ENCODE data around the gene ZNF534.
"Not testable (repeated sequence)": the region's sequence is repeated elsewhere in the genome, so short reads cannot be mapped to it uniquely, and the experiment has no call there.

Gene ZNF534

DNA sequence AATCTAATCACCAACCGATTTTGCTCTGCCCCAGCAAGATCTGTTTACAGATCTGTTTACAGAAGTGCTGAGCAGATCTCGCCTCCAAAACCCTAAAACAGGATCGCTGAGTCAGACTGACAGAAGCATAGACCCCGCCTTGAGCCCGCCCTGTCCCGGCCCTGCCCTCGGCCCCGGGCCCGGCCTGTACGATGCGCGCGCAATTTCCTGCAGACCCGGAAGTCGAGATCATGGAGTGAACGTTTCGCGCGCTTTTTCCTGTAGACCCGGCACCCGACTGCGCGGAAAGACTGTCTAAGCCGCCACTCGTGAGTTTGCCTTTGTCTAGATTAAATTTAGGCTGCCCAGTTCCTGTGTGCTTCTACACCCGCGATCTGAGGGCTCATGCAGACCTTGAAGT, at the start of gene ZNF534:
Gene ZNF534 (plus strand): TSS at position 212 of the 400 bp plus-strand sequence. CDS start 2,327 bp downstream, outside the sequence.
- DNase-seq (ENCODE audit: low read depth, low spot score), result no peak

DNA sequence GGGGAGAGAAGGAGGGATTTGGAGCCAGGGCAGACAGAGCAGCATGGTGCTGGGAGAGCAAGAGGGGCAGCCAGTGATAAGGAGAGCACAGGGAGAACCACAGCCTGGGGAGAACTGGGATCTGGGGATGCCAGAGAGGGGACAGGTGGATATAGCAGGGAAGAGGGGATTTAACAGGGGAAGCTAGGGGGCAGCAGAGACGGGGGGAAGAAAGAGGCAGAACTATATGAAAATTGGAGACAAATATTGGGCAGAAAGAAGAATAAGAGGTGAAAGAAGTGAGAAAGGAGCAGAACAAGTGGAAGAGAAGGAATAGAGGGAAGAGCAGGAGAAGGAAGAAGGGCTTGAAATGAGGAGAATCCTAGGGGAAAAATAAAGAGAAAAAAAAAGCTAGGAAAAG, 37.8 kb upstream of the ZNF534 start:
- DNase-seq (ENCODE audit: low read depth, low spot score), result no peak

DNA sequence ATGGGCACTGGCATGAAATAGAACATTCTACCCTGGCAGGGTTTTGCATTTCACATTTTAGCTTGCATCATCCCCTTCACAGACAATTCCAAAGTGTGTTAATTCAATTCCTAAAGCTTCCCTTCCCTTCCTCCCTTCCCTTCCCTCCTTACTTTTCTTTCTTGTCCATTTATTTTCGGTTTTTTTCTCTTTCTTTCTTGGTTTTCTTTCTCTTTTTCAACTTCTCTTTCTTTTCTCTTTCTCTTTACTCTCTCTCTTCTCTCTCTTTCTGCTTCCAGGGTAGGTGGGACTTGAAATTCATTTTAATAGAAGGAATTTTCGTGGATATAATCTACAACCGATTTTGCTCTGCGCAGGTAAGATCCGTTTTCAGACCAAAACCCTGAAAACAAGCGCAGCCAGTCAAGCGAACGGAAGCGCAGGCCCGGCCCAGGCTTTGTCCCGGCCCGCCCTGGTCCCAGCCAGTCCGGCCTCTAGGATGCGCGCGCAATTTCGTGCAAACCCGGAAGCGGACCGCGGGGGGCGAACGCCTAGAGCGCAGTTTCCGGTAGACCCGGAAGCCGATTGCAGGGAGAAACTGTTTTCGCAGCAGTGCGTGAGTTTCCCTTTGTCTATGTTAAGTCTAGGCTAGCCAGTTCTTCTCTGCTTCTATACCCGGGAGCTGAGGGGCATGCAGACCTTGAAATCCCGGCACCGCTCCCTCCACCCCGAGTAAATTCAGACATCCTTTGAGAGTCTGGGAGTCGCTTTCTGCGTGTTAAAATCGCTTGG, 31.5 kb upstream of the ZNF534 start, which contains the start of gene ZNF528:
Gene ZNF528 (plus strand): TSS at position 540 of the 771 bp plus-strand sequence. CDS start 4,165 bp downstream, outside the sequence.
- DNase-seq (ENCODE audit: low read depth, low spot score), result peak; percentile 87

DNA sequence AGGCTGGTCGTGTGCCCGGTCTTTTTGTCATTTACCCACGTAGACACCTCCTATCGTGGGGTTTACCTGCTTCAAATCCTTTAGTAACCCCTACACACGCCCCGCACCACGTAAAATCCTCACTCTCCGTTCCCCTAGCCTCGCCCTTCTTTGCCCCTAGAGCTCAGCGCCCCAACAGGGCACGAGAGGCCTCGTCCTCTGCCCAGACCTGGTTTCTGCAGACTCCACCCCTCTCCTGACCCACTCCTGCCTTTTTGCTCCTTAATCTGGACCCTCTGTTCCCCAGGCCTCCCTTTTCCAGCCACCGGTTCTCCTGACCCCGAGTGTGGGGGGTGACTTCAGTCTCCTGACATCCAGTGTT, 30.9 kb upstream of the ZNF534 start:
- no peak for DNase-seq (ENCODE audit: low read depth, low spot score)

DNA sequence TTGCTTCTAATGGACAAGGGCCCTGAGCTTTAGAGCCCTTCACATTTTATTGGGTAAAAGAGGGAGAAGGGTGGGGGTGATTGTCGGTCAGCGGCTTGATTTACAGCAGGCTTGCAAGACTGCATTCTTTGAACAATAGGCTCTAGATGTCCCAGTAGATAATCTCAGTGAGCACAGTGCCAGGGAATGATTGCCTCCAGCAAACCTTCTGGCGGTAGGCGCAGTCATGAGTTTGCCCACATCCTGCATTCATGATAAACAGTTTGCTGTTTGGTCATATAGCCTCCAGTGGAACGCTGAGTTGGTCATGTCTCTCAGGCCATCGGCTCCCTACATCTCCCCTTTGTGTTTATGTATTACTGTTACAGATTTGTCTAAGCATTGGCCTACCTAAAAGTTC, 18.7 kb upstream of the ZNF534 start:
- no peak for DNase-seq (ENCODE audit: low read depth, low spot score)

GRCh38 chr19:52415711-52416110, 13.2 kb upstream of the ZNF534 start:
- DNase-seq (ENCODE audit: low read depth, low spot score), result no peak

DNA sequence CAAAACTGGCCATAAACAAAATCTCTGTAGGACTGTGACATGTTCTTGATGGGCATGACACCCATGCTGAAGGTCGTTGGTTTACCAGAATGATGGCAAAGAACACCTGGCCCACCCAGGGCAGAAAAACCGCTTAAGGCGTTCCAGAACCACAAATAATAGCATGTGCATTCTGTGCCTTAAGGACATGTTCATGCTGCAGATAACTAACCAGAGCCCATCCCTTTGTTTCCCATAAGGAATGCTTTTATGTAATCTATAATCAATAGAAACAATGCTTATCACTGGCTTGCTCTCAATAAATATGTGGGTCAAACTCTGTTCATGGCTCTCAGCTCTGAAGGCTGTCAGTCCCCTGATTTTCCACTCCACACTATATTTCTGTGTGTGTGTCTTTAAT, 13.2 kb downstream of the ZNF534 start:
- no peak for DNase-seq (ENCODE audit: low read depth, low spot score)

DNA sequence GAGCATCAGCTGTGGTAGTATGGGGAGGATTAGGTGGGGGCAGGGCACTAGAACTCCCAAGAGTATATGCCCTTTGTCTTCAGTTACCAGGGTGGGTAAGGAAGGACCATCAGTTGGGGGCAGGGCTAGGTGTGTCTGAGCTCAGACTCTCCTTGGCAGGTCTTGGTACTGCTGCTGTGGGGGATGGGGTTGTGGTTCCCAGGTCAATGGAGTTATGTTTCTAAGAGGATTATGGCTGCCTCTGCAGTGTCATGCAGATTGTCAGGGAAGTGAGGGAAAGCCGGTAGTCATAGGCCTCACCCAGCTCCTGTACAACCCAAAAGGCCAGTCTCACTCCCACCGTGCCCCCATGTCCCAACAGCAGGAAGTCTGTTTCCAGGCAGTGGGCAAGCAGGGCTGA, 15.6 kb downstream of the ZNF534 start:
- no peak for DNase-seq (ENCODE audit: low read depth, low spot score)

DNA sequence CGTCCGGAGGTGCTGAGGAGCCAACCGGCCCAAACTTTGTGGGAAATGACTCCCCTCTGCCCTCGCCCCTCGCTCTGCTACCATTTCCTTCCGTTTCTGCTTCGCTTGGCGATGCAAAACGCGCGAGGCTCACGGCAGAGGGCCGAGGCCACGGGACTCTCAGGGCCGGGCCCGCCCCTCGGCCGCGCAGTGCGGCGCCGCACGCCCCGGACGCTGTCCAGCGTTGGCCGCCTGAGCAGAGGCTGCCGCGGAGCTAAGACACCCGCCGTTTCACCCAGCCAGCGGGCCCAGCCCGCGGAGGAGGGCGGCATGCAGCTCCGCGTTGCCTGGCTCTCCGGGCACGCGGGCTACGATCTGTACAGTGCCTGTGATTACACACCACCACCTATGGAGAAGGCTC, 22.3 kb downstream of the ZNF534 start:
- no peak for DNase-seq (ENCODE audit: low read depth, low spot score)

GRCh38 chr19:52453324-52454094, 24.6 kb downstream of the ZNF534 start, which contains the start of gene ZNF578:
Gene ZNF578 (plus strand): TSS chr19:52453553. CDS start chr19:52501846, 48,293 bp downstream.
- DNase-seq (ENCODE audit: low read depth, low spot score), result peak; percentile 21

DNA sequence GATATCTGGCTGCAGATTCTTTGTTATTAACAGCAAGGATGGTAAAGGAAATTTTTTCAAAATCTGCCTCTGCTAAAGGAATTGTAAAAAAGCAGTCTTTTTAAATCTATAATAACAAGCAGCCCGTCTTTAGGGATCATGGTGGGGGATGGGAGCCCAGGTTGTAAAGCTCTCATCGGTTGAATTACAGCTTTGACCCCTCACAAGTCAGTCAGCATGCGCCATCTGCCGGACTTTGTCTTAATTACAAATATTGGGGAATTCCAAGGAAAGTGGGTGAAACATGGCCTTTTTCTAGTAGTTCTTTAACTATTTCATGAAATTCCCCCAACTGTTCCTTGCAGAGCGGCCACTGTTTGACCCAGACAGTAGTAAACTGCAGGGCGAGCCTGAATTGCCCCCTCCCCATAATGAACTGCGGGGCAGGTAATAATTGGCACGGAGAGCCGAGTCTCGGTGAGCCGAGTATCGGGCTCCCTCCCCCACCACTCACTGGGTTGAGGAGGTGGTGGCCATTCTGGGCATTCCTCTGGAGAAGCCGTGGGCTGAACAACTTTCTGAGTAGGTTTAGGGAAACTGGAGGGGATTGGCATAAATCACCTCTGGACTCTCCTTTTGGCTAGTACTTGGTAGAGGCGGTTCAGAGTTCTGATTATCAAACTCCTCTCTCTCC, 36.0 kb downstream of the ZNF534 start:
- no peak for DNase-seq (ENCODE audit: low read depth, low spot score)

GRCh38 chr19:52473655-52474350, 44.9 kb downstream of the ZNF534 start:
- no peak for DNase-seq (ENCODE audit: low read depth, low spot score)

GRCh38 chr19:52474351-52475127, 45.6 kb downstream of the ZNF534 start:
- no peak for DNase-seq (ENCODE audit: low read depth, low spot score)

GRCh38 chr19:52484111-52484743, 55.3 kb downstream of the ZNF534 start:
- not testable (repeated sequence) for DNase-seq (ENCODE audit: low read depth, low spot score)

DNA sequence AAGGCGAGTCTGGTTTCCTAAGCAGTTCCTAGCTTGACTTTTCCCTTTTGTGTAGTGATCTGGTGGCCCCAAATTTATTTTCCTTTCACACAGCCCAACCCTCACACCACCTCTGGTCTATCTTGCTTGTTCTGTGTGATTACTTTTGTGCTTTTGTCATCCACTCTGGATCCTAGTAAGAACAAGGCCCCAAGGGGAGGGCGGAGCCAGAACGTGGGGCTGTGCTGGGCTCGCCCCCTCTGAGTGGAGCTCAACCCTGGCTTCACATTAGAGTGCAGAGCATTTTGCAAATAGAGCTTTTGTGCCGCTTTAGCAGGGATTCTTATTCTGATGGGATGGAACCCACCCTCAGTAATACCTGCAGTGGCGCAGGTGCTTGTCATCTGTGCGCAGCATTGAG, 56.1 kb downstream of the ZNF534 start:
- DNase-seq (ENCODE audit: low read depth, low spot score), result not testable (repeated sequence)

DNA sequence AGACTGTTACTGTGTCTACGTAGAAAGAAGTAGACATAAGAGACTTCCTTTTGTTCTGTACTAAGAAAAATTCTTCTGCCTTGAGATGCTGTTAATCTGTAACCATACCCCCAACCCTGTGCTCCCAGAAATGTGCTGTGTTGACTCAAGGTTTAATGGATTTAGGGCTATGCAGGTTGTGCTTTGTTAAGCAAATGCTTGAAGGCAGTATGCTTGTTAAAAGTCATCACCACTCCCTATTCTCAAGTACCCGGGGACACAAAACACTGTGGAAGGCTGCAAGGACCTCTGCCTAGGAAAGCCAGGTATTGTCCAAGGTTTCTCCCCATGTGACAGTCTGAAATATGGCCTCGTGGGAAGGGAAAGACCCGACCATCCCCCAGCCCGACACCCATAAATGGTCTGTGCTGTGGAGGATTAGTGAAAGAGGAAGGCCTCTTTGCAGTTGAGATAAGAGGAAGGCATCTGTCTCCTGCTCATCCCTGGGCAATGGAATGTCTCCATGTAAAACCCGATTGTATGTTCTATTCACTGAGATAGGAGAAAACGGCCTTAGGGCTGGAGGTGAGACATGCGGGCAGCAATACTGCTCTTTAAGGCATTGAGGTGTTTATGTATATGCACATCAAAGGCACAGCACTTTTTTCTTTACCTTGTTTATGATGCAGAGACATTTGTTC, 56.8 kb downstream of the ZNF534 start:
- DNase-seq (ENCODE audit: low read depth, low spot score), result not testable (repeated sequence)

DNA sequence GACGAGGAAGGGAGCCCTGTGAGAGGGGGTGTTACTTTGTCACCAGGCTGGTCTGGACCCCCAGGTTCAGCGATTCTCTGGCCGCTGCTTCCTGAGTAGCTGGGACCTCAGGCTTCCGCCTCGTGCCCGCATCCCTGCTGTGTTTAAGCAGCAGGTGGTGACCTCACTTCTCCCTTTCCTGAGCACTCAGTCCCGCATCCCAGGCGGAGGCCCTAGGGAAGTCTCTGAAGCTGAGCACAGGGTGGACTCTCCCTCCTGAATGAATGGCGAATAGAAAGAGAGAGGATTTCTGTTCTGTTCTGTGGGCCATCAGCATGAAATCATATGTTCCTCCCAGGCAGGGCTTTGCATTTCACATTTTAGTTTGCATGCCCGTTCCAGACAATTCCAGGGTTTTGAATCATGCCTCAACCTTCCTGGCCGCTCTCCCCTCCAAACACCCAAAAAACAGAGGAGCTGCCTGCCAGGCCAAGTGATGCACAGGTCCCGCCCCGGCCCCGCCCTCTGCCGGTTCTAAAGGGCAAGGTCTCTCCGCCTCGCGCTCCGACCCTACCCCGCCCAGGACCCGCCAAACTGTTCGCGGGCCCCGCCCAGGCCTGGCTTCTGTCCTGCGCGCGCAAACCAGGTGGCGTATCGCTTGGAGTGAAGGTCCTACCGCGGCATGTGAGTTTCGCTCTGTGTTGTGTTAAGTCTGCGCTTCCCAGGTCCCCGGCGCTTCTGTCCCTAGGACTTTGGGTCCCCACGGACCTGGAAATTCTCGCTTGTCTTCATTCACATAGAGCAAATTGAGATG, 63.4 kb downstream of the ZNF534 start:
- no peak for DNase-seq (ENCODE audit: low read depth, low spot score)

GRCh38 chr19:52492994-52493470, 64.1 kb downstream of the ZNF534 start:
- DNase-seq (ENCODE audit: low read depth, low spot score), result no peak

DNA sequence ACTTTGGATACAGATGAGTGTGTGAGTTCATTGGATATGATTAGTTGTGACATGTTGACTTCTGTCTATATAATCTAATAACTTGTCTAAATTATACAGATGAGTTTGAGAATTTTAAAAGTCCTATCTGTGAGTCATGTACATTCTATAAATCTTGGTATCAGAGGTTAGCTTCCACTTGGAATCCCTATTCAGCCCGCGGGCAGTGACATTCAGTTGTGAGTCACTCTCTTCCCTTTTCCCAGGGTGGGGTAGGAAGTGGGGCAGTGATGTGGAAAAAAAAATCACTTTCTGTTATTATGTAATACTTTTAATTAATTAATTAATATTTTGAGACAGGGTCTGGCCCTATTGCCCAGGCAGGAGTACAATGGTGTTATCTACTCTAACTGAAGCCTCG, 65.6 kb downstream of the ZNF534 start:
- DNase-seq (ENCODE audit: low read depth, low spot score), result no peak
